Measurements from ENCODE around the gene SLC6A18. TPM values are rescaled to one million over a fixed set of nuclear protein-coding genes. Genes with fewer than 3 reads are reported as not detected.

SLC6A18 gene
- total RNA-seq, 4 donors from 2014 or later, result not detected

GRCh38 chr5:1182360-1182632, 42.9 kb upstream of the SLC6A18 start:
- H3K27ac ChIP-seq, result no peak overlapping the region
- WGBS, 2 donors, result 79 to 100% methylated on average over 4 to 6 of the region's 7 CpGs
- DNase-seq, result no peak
- no peaks in the 10 kb centered on the region for H3K4me1 ChIP-seq
- H3K9me3 ChIP-seq, result no peaks in the 10 kb centered on the region
- intact Hi-C loops (cut with DNase I), result no loop called here
- H3K36me3 ChIP-seq, result no peaks in the 10 kb centered on the region
- H3K27me3 ChIP-seq, result peaks cover 0 to 57% (median 0%) of the 10 kb centered on the region in 4 donors
- no peak for TF ChIP-seq POLR2A (IDR thresholded peaks at IDR 0.05)
- TF ChIP-seq, protein P1, sequence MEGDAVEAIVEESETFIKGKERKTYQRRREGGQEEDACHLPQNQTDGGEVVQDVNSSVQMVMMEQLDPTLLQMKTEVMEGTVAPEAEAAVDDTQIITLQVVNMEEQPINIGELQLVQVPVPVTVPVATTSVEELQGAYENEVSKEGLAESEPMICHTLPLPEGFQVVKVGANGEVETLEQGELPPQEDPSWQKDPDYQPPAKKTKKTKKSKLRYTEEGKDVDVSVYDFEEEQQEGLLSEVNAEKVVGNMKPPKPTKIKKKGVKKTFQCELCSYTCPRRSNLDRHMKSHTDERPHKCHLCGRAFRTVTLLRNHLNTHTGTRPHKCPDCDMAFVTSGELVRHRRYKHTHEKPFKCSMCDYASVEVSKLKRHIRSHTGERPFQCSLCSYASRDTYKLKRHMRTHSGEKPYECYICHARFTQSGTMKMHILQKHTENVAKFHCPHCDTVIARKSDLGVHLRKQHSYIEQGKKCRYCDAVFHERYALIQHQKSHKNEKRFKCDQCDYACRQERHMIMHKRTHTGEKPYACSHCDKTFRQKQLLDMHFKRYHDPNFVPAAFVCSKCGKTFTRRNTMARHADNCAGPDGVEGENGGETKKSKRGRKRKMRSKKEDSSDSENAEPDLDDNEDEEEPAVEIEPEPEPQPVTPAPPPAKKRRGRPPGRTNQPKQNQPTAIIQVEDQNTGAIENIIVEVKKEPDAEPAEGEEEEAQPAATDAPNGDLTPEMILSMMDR (IDR thresholded peaks at IDR 0.05), result no peak
- H3K4me3 ChIP-seq, result no peak overlapping the region

- H3K36me3 ChIP-seq, result no peaks in the 10 kb centered on the region
- H3K9me3 ChIP-seq, result no peaks in the 10 kb centered on the region
- intact Hi-C loops (cut with DNase I), result no loop called here
- no peak for TF ChIP-seq POLR2A (IDR thresholded peaks at IDR 0.05)
- TF ChIP-seq, protein P1 (IDR thresholded peaks at IDR 0.05), result no peak
- no peak overlapping the region for H3K4me3 ChIP-seq
- H3K27me3 ChIP-seq, result peaks cover 0 to 57% (median 0%) of the 10 kb centered on the region in 4 donors
- H3K4me1 ChIP-seq, result no peaks in the 10 kb centered on the region
- DNase-seq, result no peak
- H3K27ac ChIP-seq, result no peak overlapping the region
- 51 to 67% methylated on average over 11 to 23 of the region's 31 CpGs for WGBS, 2 donors
Observed at GRCh38 chr5:1182633-1183423, 42.4 kb upstream of the SLC6A18 start.

- H3K27me3 ChIP-seq, result peaks cover 0 to 63% (median 0%) of the 10 kb centered on the region in 4 donors
- no peaks in the 10 kb centered on the region for H3K36me3 ChIP-seq
- H3K4me3 ChIP-seq, result no peak overlapping the region
- TF ChIP-seq, protein P1 (IDR thresholded peaks at IDR 0.05), result no peak
- no peak for TF ChIP-seq POLR2A (IDR thresholded peaks at IDR 0.05)
- H3K4me1 ChIP-seq, result no peaks in the 10 kb centered on the region
- WGBS, 2 donors, result 62 to 71% methylated on average over 4 to 9 of the region's 18 CpGs
- intact Hi-C loops (cut with DNase I), result no loop called here
- no peak for DNase-seq
- H3K27ac ChIP-seq, result no peak overlapping the region
- H3K9me3 ChIP-seq, result no peaks in the 10 kb centered on the region
Observed at GRCh38 chr5:1183424-1184162, 41.6 kb upstream of the SLC6A18 start.

DNA sequence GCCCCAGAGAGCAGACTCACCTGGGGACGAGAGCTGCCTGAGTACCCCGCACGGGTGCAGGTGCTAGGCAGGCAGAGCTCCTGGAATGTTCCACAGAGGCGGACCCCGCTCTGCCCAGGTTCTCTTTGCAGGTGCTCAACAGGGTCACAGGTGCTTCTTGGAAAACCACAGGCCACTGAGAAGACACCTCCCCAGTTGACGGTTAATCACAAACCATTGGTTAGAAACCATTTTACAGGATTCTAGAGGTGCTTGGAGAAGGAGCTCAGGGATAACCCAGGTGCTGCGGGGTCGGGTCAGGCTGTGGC, 41.1 kb upstream of the SLC6A18 start:
- no peak overlapping the region for H3K27ac ChIP-seq
- TF ChIP-seq POLR2A (IDR thresholded peaks at IDR 0.05), result no peak
- TF ChIP-seq, protein P1 (IDR thresholded peaks at IDR 0.05), result no peak
- DNase-seq, result no peak
- H3K36me3 ChIP-seq, result no peaks in the 10 kb centered on the region
- intact Hi-C loops (cut with DNase I), result no loop called here
- H3K9me3 ChIP-seq, result no peaks in the 10 kb centered on the region
- no peak overlapping the region for H3K4me3 ChIP-seq
- H3K27me3 ChIP-seq, result peaks cover 0 to 68% (median 0%) of the 10 kb centered on the region in 4 donors
- H3K4me1 ChIP-seq, result no peaks in the 10 kb centered on the region
- 67 to 94% methylated on average over 3 to 5 of the region's 8 CpGs for WGBS, 2 donors

DNA sequence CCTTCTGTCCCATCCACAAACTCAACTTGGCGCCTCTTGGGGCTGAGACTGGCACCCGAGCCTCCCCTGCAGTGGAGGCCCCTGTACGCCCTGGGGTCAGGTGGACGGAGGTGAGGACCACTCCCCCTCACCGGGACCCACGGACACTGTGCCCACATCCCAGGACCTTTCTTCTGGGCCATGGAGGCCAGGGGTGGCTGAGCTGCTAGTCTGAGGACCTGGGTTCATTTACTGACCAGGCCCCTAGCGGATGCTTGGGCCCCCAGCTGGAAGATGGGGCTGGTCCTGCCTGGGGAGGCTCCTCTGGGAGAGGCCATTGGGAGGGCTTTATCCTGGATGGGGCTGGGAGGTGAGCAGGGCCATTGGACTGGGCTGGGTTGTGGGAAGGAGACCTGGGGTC, 40.7 kb upstream of the SLC6A18 start:
- H3K9me3 ChIP-seq, result no peaks in the 10 kb centered on the region
- H3K27me3 ChIP-seq, result peaks cover 0 to 72% (median 0%) of the 10 kb centered on the region in 4 donors
- DNase-seq, result no peak
- H3K36me3 ChIP-seq, result no peaks in the 10 kb centered on the region
- no peak overlapping the region for H3K27ac ChIP-seq
- no peak for TF ChIP-seq POLR2A (IDR thresholded peaks at IDR 0.05)
- TF ChIP-seq, protein P1 (IDR thresholded peaks at IDR 0.05), result no peak
- H3K4me3 ChIP-seq, result no peak overlapping the region
- intact Hi-C loops (cut with DNase I), result no loop called here
- no CpG with 5 or more reads among the region's 7 CpGs for WGBS, 2 donors
- no peaks in the 10 kb centered on the region for H3K4me1 ChIP-seq

Data from esophagus squamous epithelium (tissue), 5 donors.